ENCODE measurements around the gene UBE2E3.

UBE2E3 gene

GRCh38 chr2:180979749-180980105 is 678 bp upstream of the UBE2E3 start:
- Histone ChIP-seq H3K36me3 (ENCODE audit: control insufficient read depth, insufficient read depth, low read length) (no peaks in the 10 kb centered on the region; the same call in 1 of the 2 replicates), H3K4me3 (replicated peaks; ENCODE audit: low read depth, low read length) (peak overlapping the region; percentile 82), H3K27me3 (replicated peaks; ENCODE audit: control insufficient read depth, insufficient read depth, low read length) (no peaks in the 10 kb centered on the region)
- TF ChIP-seq CTCF (IDR thresholded peaks at IDR 0.05; ENCODE audit: insufficient read depth, low read length, poor library complexity, severe bottlenecking), result no peak
- no peak for DNase-seq (ENCODE audit: extremely low read depth, insufficient read length)

GRCh38 chr2:180980943-180981911 is 822 bp downstream of the UBE2E3 start:
- no peaks in the 10 kb centered on the region; the same call in 1 of the 2 replicates for H3K36me3 ChIP-seq (ENCODE audit: control insufficient read depth, insufficient read depth, low read length)
- no peak for TF ChIP-seq CTCF (IDR thresholded peaks at IDR 0.05; ENCODE audit: insufficient read depth, low read length, poor library complexity, severe bottlenecking)
- H3K27me3 ChIP-seq (replicated peaks; ENCODE audit: control insufficient read depth, insufficient read depth, low read length), result no peaks in the 10 kb centered on the region
- H3K4me3 ChIP-seq (replicated peaks; ENCODE audit: low read depth, low read length), result peak overlapping the region; percentile 82
- peak; percentile 53 for DNase-seq (ENCODE audit: extremely low read depth, insufficient read length)

DNA sequence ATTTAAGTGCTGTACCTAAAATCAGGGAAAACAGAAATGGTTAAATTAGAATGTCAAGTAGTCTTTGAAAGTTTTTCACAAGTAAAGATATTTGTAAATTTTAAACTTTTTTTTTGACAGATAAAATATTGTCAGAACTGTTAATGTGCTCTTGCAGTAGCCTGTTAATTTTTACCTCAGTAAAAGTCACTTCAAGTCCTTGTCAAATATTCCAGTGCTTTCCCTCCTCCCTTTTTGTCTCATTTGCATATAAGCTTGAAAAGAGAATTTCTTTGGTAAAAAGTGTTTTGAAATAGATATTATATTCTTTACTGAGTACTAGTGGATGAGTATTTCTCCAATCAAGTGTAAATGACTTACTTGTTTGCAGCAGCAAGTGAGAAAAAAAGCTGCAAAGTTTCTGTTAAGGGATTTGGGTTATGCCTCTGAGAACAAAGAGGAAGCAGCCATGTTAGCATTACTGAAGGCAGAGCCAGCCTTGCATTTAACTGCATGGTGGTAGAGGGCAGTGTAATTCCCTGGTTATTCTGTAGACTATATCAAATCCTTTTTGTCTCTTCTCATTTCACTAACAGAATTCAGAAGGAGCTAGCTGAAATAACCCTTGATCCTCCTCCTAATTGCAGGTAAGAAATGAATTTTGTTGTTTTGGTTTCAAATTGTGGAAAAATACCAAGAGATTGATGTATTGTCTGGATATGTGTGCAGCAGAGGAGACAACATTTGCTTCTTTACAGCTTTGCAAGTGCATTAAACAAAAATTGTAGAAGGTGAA is 3.2 kb downstream of the UBE2E3 start:
- no peak for DNase-seq (ENCODE audit: extremely low read depth, insufficient read length)
- peak; percentile 56 for TF ChIP-seq CTCF (IDR thresholded peaks at IDR 0.05; ENCODE audit: insufficient read depth, low read length, poor library complexity, severe bottlenecking)
- Histone ChIP-seq H3K27me3 (replicated peaks; ENCODE audit: control insufficient read depth, insufficient read depth, low read length) (no peaks in the 10 kb centered on the region), H3K4me3 (replicated peaks; ENCODE audit: low read depth, low read length) (no peak overlapping the region), H3K36me3 (ENCODE audit: control insufficient read depth, insufficient read depth, low read length) (no peaks in the 10 kb centered on the region; the same call in none of the 2 replicates)

DNA sequence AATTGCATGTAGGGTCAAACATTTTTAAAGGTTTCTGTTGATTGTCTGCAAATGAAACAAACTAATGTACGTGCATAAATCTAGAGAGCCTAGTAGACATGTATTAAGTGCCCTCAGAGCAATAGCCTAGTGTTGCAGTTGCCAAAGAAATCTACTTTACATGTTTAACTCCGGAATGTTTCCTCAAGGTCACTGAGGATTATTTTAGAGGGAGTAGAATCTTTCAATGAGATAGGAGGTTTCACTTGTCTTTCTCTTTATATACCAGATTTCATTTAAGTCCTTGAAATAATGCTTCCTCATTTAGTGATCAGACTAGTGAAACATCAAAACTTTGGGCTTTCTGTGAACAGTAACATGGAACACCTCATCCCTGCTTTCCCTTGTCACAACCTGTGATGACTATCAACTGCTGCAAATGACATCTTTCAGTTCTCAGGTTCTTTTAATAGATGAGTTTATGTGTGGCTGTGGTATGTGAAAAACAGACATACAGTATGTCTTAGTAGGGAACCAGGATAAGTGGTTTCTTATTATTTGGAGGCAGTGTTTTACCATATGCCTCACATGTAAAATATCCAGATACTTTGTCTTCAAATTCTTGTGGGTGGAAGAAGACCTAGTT is 5.5 kb downstream of the UBE2E3 start:
- no peaks in the 10 kb centered on the region; the same call in none of the 2 replicates for H3K36me3 ChIP-seq (ENCODE audit: control insufficient read depth, insufficient read depth, low read length)
- H3K4me3 ChIP-seq (replicated peaks; ENCODE audit: low read depth, low read length), result no peak overlapping the region
- no peaks in the 10 kb centered on the region for H3K27me3 ChIP-seq (replicated peaks; ENCODE audit: control insufficient read depth, insufficient read depth, low read length)
- TF ChIP-seq CTCF (IDR thresholded peaks at IDR 0.05; ENCODE audit: insufficient read depth, low read length, poor library complexity, severe bottlenecking), result no peak
- no peak for DNase-seq (ENCODE audit: extremely low read depth, insufficient read length)

- Histone ChIP-seq H3K4me3 (replicated peaks; ENCODE audit: low read depth, low read length) (no peak overlapping the region), H3K27me3 (replicated peaks; ENCODE audit: control insufficient read depth, insufficient read depth, low read length) (no peaks in the 10 kb centered on the region), H3K36me3 (ENCODE audit: control insufficient read depth, insufficient read depth, low read length) (no peaks in the 10 kb centered on the region; the same call in none of the 2 replicates)
- DNase-seq (ENCODE audit: extremely low read depth, insufficient read length), result no peak
- no peak for TF ChIP-seq CTCF (IDR thresholded peaks at IDR 0.05; ENCODE audit: insufficient read depth, low read length, poor library complexity, severe bottlenecking)
Measured at GRCh38 chr2:180987146-180987545, 6.7 kb downstream of the UBE2E3 start.

All from GM06990 (cell line).